M059J (cell line): Measurements from ENCODE around the gene ATOSB. TPM values are rescaled to one million over a fixed set of nuclear protein-coding genes. Genes with fewer than 3 reads are reported as not detected.
"Not testable (repeated sequence)": the region's sequence is repeated elsewhere in the genome, so short reads cannot be mapped to it uniquely, and the experiment has no call there.

ENCODE experiments used
- DNase-seq: peaks from one replicate; pipeline ENCODE4 v3.0.0-alpha.2; 2012; ENCODE audit warnings: low read depth
- total RNA-seq: library from RNA; depleted of rRNA; stranded (reverse); fragments of >200 nt; shearing (Covaris generic); gene quantifications from 2 replicates; pipeline ENCODE4 v1.2.3, GENCODE V29; 2014; rRNA removed

Gene ATOSB, protein sequence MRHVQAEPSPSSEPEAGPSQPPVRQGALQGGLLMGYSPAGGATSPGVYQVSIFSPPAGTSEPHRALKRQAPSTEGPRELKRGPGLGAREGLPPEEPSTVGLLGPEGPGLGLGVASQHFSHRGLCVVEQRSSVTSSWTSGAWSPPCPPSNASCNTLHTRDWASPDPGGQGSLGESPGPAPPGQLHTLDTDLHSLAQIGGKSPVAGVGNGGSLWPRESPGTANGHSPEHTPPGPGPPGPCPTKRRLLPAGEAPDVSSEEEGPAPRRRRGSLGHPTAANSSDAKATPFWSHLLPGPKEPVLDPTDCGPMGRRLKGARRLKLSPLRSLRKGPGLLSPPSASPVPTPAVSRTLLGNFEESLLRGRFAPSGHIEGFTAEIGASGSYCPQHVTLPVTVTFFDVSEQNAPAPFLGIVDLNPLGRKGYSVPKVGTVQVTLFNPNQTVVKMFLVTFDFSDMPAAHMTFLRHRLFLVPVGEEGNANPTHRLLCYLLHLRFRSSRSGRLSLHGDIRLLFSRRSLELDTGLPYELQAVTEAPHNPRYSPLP
- total RNA-seq: 31.2 and 40.8 TPM in 2 replicates

DNA sequence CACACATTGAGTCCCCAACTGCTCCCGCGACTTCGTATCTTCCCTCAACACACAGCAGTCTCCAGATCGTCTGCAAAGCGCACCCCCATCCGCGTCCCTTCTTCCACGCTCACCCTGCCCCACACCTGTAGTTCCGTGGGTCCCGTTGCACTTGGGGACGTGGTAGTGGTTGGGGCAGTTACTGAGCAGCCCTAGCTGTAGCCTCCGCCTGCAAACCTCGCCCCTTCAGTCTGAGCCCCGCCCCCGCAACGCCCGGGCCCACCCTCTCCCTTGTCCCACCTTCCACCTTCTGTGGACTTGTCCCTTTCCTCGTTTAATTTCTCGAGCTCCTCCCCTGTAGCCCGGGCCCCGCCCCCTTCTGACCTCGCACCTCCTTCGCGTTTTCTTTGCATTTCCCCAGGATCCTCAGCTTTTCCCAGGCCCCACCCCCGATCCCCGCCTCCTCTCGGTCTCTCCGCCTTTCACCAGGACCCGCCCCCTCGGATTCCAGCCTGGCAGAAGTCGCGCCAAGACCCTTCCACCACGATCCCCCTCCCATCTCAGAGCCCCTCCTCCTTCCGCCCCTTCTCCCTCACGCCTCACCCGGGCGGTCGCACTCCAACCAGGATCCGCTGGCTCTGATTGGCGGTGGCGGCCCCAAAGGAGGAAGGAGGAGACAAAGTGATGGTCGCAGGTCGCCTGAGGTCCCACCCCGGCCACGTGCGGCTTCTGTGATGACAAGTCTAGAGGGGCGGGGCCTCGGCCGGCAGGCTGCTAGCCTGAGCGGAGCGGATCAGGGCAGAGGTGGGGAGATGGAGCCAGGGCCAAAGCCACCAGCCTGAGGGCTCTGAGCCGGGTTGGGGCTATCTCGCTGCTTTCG, at the start of gene ATOSB:
ATOSB (minus strand) TSS at position 183 of the 859 bp plus-strand sequence. CDS start 7,588 bp downstream, outside the sequence.
- DNase-seq: peak; percentile 98

DNA sequence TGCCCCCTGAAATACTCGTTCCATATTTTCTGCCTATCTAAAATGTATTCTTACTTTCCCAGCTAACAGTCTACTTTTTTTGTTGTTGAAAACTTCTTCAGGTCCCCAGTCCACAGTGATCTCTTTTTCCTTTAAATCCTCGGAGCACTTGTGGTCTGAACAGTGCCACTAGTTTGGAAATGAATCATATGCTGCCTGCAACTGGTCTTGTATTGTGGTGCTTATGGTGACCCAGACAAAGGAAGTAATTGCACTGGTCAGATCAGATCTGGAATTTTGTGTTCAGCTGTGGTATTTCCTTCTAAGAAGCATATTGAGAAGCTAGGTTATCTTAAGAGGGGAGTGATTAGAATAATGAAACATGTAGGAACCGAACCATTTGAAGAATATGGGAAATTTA, 49.0 kb upstream of the ATOSB start:
- DNase-seq: peak; percentile 80

DNA sequence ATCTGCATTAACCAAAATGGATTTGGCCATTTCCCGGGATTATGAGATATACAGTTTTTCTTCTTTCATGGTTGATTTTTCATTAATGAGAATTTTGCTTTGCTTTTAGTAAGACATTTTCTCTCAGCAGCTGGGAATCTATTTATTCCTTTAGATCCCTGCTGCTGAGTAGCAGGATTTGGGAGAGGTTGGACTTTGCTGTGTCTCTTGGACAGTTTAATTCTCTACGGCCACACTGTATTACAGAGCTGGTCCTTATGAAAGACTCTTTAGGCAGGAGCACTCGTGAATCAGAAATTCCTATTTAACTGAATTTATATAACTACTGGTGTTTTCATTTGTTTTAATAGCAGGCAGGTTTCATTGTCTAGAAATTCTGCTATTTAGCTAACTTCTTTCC, 47.8 kb upstream of the ATOSB start:
- no peak for DNase-seq

DNA sequence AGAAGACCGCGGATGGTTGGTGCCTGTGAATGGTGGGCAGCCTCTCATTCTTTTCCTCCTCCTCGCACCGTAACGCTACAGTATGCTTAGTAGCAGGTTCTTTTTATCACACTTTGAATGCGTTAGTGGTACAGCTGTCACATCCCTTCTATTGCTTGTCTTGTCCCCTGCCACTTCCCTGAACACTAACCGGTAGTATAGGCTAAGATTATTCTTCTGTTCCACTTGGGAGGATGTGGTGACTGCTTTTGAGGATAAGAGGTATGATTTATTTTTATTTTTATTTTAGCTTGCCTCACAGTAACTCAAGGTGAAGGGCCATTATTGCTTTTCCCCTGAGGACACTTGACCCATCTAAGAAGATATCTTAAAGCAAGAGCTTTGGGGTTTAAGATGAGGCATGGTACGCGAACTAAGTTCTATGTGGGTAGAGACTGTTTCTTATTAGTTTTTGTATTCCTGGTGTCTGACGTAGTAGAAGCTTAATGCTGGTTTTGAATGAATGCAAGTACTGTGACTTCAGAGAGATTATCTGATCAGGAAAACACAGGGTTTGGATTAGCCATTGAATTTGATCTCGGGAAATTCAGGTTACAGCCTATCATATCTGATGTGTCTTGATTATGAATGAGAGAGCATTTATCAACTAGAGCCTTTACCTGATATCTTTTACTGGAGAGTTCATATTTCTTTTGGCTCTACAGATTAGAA, 47.1 kb upstream of the ATOSB start:
- DNase-seq: no peak

DNA sequence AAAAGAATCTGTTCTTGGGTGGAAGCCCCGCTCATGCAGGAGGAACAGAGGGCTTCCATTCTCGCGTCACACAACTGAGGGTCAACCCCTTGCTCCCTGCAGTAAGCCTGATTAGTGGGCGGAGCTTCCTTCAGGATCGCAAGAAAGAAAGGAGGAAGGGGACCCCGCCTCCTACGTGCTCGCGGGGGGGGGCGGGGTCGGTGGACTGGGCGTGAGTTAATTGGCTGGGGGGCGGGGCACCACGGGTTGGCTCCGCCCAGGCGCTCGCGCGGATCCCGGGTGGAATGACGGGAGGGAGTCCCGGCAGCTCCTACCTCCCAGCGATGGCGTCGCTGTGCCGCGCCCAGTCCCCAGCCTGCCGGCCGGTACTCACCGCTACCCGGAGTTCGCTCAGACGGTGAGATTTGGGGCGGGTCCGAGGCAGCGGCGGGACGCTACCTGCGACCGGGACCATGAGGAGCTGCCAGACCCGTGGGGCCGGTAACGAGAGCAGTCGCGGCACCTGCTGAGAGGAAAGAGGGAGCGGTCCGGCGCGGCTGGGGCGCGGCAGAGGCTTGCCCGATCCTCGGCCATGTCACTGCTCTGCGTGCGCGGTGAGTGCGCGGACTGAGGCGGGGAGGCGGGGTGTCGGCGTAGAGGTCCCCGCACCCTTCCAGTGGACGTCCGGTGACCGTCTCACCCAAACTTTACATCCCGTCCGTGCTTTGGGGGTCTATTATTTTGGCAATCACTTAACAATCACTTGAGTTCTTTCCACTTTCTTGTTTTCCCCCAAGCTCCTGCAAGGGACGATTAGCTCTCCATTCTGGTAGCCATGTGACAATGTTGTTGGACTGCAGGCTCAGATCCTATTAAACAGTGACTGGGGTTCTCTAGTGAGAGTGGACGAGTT, 46.3 kb upstream of the ATOSB start, which contains the start of gene UNC13B:
UNC13B (plus strand) TSS at position 297 of the 892 bp plus-strand sequence; CDS start at position 572, 275 bp downstream.
- peak; percentile 95 for DNase-seq

DNA sequence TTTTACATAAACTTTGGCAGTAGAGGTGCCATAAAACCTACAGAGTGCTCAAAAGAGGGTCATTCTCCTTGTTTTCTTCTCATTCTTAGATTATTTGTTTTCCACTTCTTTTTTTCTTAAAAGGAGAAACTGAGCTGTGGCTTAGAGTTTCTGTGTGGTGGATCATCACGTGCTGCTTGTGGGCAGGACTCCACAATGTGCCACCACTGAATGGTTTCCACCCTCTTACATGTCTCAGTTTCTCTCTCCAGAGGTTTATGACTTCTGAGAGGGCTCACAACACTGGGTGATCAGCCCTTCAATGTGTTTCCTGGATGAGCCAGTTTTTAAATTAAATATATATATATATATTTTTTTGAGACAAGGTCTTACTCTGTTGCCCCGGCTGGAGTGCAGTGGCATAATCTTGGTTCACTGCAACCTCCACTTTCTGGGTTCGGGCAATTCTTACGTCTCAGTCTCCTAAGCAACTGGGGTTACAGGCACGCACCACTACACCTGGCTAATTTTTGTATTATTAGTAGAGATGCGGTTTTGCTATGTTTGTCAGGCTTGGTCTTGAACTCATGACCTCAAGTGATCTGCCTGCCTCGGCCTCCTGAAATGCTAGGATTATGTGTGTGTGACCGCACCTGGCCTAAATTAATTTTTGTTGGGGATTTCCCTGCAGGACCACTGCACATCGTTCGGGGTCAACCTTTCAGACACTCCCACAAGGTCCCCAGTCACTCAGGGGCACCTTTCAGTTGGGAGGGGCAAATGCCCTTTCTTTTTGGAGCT, 43.0 kb upstream of the ATOSB start:
- DNase-seq: no peak

DNA sequence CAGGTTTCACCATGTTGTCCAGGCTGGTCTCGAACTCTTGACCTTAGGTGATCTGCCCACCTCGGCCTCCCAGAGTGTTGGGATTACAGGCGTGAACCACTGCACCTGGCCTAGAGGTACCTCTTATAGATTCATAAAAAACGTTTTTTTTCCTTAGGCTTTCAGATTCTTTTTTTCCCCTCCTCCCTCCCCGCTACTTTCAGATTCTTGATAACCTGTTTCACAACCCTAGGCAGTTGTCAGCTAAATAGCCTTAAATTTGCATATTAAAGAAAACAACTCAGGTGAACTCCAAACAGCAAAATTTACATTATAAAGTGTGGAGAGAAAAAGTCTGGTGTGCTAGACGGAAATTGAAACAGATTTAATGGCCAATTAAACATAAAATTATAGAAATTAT, 42.2 kb upstream of the ATOSB start:
- DNase-seq: not testable (repeated sequence)

DNA sequence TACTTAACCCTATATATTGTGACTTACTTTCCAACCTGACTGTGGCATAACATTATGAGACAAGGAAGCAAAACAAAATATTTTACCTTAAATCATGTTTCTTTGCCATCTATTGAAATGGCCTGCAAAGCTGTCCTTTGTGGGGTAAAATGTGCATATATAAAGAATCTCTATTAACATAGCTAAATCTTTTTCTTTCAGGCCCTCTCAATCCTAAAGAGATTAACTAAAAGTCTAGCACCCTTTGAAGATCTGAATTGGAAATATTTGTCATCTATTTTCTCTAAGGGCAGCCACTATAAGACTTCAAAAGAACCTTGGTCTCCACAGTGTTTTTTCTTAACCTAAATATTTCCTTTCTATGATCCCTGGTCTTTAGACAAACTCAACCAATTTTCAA, 41.1 kb upstream of the ATOSB start:
- DNase-seq: no peak

DNA sequence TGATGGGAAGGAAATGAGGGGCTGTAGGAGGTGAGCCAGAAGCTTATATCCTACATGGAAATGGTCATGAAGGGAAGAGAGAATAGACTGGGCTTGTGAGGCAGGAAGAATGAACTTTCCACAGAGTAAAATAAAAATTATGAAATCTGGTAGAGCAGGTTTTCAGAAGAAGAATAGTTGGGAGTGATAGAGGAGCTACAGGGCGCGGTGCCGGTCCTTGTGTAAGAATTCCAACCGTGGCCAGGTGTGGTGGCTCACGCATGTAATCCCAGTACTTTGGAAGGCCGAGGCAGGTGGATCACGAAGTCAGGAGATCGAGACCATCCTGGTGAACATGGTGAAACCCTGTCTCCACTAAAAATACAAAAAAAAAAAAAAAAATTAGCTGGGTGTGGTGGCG, 37.3 kb upstream of the ATOSB start:
- DNase-seq: no peak

DNA sequence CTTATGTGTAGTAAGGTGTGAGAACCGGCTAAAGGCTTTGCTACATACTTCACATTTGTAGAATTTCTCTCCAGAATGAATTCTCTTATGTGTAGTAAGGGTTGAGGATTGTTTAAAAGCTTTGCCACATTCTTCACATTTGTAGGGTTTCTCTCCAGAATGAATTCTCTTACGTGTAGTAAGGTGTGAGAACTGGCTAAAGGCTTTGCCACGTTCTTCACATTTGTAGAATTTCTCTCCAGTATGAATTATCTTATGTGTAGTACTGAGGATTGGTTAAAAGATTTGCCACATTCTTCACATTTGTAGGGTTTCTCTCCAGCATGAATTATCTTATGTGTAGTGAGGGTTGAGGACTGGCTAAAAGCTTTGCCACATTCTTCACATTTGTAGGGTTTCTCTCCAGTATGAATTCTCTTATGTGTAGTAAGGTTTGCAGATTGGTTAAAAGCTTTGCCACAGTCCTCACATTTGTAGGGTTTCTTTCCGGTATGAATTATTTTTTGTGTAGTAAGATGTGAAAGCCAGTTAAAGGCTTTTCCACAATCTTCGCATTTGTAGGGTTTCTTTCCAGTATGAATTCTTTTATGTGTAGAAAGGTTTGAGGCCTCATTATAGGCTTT, 32.4 kb upstream of the ATOSB start:
- DNase-seq: not testable (repeated sequence)

DNA sequence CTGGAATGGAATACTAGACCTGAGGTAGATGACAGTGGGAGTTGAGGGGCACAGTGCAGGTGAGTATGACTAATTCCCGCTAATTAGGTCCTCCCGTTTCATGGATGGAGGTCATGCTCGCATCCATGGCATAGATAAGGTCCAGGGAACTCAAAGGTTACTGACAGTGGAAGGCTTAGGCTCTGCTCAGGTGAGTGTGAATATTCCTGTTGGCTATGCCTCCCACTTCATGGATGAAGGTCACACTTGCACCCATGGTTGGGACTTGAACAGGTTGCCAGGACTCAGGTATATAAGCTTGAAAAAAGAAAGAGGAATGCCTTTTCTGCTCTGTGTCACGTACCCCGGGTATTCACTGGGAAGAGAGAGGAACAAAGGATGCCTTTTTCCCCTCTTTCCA, 26.4 kb upstream of the ATOSB start:
- DNase-seq: no peak

DNA sequence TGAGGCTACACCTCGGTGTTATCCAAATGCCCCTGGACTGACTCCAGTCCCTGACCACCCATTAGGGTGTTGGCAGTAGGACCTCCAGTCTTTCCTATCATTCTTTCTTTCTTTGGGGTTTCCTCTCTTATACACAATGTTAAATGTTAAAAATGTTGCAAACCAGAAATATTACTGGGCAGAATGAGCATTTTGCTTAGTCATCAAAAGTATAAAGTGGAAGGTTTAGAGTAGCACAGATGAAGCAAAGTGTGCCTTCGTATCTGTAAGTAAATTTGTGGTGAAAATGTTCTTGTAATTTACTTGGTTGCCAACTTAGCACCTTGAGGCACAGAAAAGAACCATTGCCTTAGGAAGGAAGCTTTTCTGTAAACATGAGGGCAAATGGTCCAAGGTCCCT, 24.4 kb upstream of the ATOSB start:
- no peak for DNase-seq

DNA sequence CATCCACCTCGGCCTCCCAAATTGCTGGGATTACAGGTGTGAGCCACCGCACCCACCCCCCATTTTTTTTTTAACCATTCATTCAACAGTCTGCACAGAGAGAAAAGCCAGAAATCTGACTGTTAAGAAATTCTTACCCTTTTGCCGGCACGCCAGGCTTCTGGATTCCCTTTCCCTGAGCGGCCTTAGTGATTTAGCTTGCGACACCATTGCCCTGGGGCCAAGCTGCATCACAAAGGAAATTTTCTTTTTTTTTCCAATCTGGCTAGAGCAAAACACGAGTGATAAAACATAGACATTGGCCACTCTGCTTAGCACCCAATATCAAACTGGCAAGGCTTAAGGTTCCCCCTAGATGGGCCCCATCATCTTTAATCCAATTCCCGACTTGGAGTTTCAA, 21.2 kb upstream of the ATOSB start:
- DNase-seq: peak; percentile 27

DNA sequence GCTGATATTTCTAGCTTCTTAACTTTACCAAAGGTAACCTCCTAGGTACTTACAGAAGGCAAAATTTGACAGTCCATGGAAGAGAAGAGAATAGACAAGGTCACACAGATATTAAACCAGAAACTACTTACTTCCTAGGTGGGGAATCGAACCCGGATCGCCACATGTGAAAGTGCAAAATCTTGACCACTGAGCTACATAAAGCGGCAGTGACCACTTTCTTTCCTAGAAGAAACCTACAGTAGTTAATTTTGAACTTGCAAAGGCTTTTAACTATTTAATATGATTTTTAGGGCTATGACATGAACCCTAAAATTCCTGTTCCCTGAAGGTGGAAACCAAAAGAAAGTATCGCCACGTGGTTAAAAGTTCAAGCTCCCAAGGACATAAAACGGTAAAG, 20.3 kb upstream of the ATOSB start:
- no peak for DNase-seq

DNA sequence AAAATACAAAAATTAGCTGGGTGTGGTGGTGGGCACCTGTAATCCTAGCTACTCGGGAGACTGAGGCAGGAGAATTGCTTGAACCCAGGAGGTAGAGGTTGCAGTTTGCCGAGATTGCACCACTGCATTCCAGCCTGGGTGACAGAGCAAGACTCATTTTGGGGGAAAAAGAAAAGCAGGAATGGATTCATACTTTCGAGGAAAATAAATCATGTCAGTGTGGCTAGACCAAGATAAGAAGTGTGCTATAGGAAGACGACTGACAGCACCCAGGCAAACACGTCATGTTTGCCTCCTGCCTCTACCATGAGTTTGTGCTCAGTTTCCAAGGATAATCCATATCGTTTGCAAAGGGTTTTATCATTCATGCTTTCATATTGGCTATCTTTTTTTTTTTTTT, 19.3 kb upstream of the ATOSB start:
- no peak for DNase-seq

DNA sequence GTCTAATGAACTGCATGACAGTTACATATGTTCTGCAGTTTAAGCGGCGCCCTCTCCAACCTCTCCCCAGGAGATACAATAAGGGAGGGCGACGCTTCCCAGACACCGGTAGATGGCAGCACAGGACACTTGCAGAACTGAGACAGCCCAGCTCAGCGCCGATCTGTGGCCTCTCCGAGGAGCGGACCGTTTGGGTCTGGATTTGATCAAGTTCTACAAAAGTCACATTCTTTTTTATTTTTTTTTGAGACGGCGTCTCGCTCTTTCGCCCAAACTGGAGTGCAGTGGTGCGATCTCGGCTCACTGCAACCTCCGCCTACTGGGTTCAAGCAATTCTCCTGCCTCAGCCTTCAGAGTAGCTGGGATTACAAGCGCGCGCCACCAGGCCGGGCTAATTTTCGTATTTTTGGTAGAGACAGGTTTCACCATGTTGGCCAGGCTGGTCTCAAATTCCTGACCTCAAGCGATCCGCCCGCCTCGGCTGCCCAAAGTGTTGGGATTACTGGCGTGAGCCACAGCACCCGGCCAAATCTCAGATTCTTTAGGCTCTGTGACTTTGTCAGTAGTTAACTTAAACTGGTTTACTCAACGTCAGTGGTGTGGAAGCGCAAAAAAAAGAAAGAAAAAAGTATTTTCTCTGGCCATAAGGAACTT, 1.4 kb upstream of the ATOSB start:
- peak; percentile 95 for DNase-seq

DNA sequence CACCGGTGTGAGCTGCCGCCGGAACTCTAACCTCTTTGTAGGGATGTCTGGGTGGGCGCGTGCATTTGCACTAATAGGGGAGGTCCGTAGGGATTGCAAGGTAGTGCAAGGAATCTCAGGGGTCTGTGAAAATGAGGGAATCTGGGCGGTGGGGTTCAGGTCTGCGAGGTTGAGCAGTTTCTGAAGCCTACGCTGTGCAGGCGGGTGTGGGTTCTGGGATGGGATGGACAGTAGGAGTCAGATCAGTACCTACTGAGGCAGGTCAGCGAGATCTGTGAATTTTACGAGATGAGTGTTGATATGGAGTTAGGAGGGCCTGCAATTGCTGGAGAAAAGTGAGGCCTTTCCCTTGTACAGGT, 856 bp upstream of the ATOSB start:
- DNase-seq: no peak

DNA sequence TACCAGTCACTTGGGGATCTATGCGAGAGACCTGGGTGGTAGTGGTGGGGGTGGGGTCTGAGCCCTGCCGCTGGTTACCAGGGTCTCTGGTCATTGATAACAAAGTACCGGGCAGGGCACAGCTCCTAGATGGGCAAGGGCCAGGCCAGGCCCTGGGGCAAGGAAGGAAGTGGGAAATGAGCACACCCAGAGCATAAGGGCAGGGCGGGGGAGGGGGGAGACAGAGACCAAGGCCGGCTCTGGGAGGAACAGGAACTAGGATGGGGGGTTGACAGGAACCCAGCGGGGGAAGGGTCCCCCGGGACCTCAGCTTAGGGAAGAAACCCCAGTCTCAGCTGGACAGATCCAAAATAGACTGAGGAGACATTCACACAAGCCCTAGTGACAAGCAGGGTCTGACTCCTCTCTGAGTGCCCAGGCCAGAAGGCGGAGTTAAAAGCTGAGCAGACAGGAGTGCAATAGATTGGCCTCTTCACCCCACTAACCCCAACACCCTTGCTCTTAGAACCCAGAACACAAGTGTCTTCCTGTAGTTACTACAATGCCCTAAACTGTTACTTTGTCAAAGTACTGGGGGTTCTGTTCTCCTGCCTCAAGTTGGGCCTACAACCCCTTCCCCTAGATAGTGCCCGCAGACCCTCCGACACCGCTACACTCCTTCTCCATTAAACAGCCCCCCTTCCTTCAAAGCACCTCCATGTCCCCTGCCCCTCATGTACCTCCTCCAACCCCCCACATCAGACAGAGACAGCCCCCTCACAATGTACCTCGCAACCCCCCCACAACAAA, 628 bp downstream of the ATOSB start:
- DNase-seq: peak; percentile 80
